Measurements from ENCODE around the gene PPP2R2D. TPM values are rescaled to one million over a fixed set of nuclear protein-coding genes. Genes with fewer than 3 reads are reported as not detected.
A peak's percentile ranks its signal among the peaks of the same experiment; 100 is the strongest.

The PPP2R2D gene
- polyA plus RNA-seq, 1 donor = 36.4 TPM

DNA sequence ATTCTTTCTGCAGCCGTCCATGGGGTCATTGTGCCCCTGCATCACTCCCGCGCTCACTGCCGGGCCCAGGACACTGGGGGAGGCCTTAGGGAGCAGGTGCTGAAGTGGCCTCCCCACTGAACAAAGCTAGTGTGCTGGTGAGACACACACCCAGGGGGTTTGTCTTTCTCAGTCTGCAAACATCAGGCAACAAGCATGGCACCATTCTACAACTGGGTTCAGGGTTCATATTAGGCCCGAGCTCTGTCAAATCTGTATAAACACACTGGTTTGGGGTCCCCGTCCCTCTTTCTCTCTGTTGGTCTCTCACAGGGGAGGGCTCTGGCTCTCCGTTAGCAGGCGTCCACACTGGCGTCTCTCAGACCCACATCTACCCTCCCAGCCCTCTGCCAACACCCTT, 11.1 kb upstream of the PPP2R2D start:
- peaks cover 12% of the 10 kb centered on the region for H3K27me3 ChIP-seq (ENCODE audit: control insufficient read depth, insufficient read depth, low read length)
- no CpG with 5 or more reads among the region's 9 CpGs for WGBS (ENCODE audit: insufficient coverage, low lambda C conversion rate)
- no peak overlapping the region for H3K4me3 ChIP-seq (ENCODE audit: low read length)
- no peaks in the 10 kb centered on the region for H3K4me1 ChIP-seq (ENCODE audit: control insufficient read depth, insufficient read depth, low read length)
- H3K9me3 ChIP-seq (ENCODE audit: control insufficient read depth, low read depth, low read length) = no peaks in the 10 kb centered on the region
- no peak overlapping the region for H3K27ac ChIP-seq (ENCODE audit: low read length)
- no peak for DNase-seq
- no peaks in the 10 kb centered on the region for H3K36me3 ChIP-seq (ENCODE audit: control insufficient read depth, insufficient read depth, low read length)

DNA sequence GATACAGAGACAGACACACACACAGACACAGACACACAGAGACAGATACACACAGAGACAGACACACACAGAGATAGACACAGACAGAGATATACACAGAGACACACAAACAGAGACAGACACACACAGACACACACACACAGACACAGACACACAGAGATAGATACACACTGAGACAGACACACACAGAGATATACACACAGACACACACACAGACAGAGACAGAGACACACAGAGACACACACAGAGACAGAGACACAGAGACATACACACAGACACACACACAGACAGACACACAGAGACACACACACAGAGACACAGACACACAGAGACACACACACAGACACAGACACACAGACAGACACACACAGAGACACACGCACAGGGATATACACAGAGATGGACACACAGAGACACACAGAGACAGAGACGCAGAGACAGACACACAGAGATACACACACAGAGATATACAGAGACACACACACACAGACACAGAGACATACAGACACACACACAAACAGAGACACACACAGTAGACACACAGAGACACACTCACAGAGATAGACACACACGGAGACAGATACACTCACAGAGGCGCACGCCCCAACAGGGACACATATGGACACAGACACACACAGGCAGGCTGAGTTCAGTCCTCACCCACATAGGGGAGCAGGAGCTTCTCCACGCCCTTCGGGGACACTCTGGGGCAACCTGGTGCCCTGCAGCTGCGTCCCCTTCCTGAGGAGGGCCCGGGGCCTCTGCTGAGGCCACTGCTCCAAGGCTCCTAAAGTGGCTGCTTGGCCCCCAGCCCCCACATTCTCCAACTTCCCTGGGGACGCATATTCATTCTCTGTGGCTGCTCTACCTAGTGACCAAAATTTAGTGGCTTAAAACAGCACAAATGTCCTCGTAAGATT, 10.3 kb upstream of the PPP2R2D start:
- peaks cover 15% of the 10 kb centered on the region for H3K27me3 ChIP-seq (ENCODE audit: control insufficient read depth, insufficient read depth, low read length)
- no peaks in the 10 kb centered on the region for H3K36me3 ChIP-seq (ENCODE audit: control insufficient read depth, insufficient read depth, low read length)
- no CpG with 5 or more reads among the region's 11 CpGs for WGBS (ENCODE audit: insufficient coverage, low lambda C conversion rate)

GRCh38 chr10:131891196-131891928, 9.4 kb upstream of the PPP2R2D start:
- WGBS (ENCODE audit: insufficient coverage, low lambda C conversion rate) = no CpG with 5 or more reads among the region's 24 CpGs
- no peak overlapping the region for H3K27ac ChIP-seq (ENCODE audit: low read length)
- no peak overlapping the region for H3K4me3 ChIP-seq (ENCODE audit: low read length)
- H3K27me3 ChIP-seq (ENCODE audit: control insufficient read depth, insufficient read depth, low read length) = peaks cover 15% of the 10 kb centered on the region
- H3K4me1 ChIP-seq (ENCODE audit: control insufficient read depth, insufficient read depth, low read length) = no peaks in the 10 kb centered on the region
- no peaks in the 10 kb centered on the region for H3K9me3 ChIP-seq (ENCODE audit: control insufficient read depth, low read depth, low read length)
- no peaks in the 10 kb centered on the region for H3K36me3 ChIP-seq (ENCODE audit: control insufficient read depth, insufficient read depth, low read length)
- DNase-seq = peak in 1 of 2 donors; percentile 49

More for the DNA sequence above, 10.3 kb upstream of the PPP2R2D start:
- H3K9me3 ChIP-seq (ENCODE audit: control insufficient read depth, low read depth, low read length) = no peaks in the 10 kb centered on the region
- H3K4me3 ChIP-seq (ENCODE audit: low read length) = no peak overlapping the region
- no peak overlapping the region for H3K27ac ChIP-seq (ENCODE audit: low read length)
- DNase-seq = no peak
- no peaks in the 10 kb centered on the region for H3K4me1 ChIP-seq (ENCODE audit: control insufficient read depth, insufficient read depth, low read length)

- no CpG with 5 or more reads among the region's 28 CpGs for WGBS (ENCODE audit: insufficient coverage, low lambda C conversion rate)
- Histone ChIP-seq H3K36me3 (ENCODE audit: control insufficient read depth, insufficient read depth, low read length) (no peaks in the 10 kb centered on the region), H3K27me3 (ENCODE audit: control insufficient read depth, insufficient read depth, low read length) (peaks cover 15% of the 10 kb centered on the region), H3K27ac (ENCODE audit: low read length) (no peak overlapping the region), H3K4me3 (ENCODE audit: low read length) (no peak overlapping the region), H3K4me1 (ENCODE audit: control insufficient read depth, insufficient read depth, low read length) (no peaks in the 10 kb centered on the region), H3K9me3 (ENCODE audit: control insufficient read depth, low read depth, low read length) (no peaks in the 10 kb centered on the region)
- DNase-seq = no peak
Observed at GRCh38 chr10:131891929-131892805, 8.6 kb upstream of the PPP2R2D start.

DNA sequence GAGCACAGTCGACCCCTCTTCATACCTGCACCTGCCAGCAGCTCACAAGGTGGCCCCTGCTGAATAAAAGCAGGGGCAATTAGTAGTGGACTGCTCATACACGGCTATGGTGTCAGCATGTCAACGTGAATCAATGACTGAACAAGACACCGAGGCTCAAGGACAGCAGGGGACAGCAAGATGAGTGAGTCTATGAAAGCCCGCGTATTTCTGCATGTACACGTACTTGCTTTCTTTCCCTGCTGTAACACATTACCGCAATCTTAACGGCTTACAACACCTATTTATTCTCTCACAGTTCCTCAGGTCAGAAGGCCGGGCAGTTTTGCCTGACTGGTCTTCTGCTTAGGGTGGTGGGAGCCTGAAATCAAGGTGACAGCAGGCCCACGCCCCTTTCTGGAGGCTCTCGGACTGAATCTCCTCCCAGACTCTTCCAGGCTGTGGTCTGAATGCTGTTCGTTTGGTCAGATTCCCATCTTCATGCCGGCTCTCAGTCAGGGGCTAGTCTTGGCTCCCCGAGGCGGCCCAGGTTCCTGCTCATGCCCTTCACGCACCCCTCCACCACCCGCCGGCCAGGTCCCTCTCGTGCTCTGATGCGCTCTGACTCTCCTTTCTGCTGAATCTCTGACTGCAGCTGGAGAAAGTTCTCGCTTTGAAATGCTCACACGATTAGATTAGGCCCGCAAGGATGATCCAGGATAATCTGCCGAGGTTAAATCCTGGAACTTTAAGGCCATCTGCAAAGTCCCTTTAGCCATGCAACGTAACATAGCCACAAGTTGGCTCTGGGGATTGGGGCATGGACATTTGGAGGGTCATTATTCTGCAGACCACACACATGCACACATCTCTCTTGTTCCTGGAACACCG, 7.8 kb upstream of the PPP2R2D start:
- DNase-seq = no peak
- H3K27me3 ChIP-seq (ENCODE audit: control insufficient read depth, insufficient read depth, low read length) = peaks cover 15% of the 10 kb centered on the region
- 83% methylated on average over 1 of the region's 27 CpGs for WGBS (ENCODE audit: insufficient coverage, low lambda C conversion rate)
- no peaks in the 10 kb centered on the region for H3K9me3 ChIP-seq (ENCODE audit: control insufficient read depth, low read depth, low read length)
- H3K27ac ChIP-seq (ENCODE audit: low read length) = no peak overlapping the region
- no peaks in the 10 kb centered on the region for H3K36me3 ChIP-seq (ENCODE audit: control insufficient read depth, insufficient read depth, low read length)
- H3K4me1 ChIP-seq (ENCODE audit: control insufficient read depth, insufficient read depth, low read length) = no peaks in the 10 kb centered on the region
- H3K4me3 ChIP-seq (ENCODE audit: low read length) = no peak overlapping the region

DNA sequence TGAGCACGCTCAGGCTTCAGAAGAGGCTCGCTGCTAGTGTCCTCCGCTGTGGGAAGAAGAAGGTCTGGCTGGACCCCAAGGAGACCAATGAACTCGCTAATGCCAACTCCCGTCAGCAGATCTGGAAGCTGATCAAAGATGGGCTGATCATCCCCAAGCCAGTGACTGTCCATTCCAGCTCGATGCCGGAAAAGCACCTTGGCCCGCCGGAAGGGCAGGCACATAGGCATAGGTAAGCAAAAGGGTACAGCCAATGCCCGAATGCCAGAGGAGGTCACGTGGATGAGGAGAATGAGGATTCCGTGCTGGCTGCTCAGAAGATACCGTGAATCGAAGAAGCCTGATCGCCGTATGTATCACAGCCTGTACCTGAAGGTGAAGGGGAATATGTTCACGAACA, 5.7 kb upstream of the PPP2R2D start:
- Histone ChIP-seq H3K27ac (ENCODE audit: low read length) (no peak overlapping the region), H3K36me3 (ENCODE audit: control insufficient read depth, insufficient read depth, low read length) (no peaks in the 10 kb centered on the region), H3K4me3 (ENCODE audit: low read length) (no peak overlapping the region), H3K27me3 (ENCODE audit: control insufficient read depth, insufficient read depth, low read length) (peaks cover 25% of the 10 kb centered on the region), H3K4me1 (ENCODE audit: control insufficient read depth, insufficient read depth, low read length) (no peaks in the 10 kb centered on the region), H3K9me3 (ENCODE audit: control insufficient read depth, low read depth, low read length) (no peaks in the 10 kb centered on the region)
- 100% methylated on average over 1 of the region's 17 CpGs for WGBS (ENCODE audit: insufficient coverage, low lambda C conversion rate)
- DNase-seq = no peak

- H3K4me3 ChIP-seq (ENCODE audit: low read length) = no peak overlapping the region
- H3K36me3 ChIP-seq (ENCODE audit: control insufficient read depth, insufficient read depth, low read length) = no peaks in the 10 kb centered on the region
- H3K9me3 ChIP-seq (ENCODE audit: control insufficient read depth, low read depth, low read length) = no peaks in the 10 kb centered on the region
- no peak overlapping the region for H3K27ac ChIP-seq (ENCODE audit: low read length)
- H3K4me1 ChIP-seq (ENCODE audit: control insufficient read depth, insufficient read depth, low read length) = no peaks in the 10 kb centered on the region
- H3K27me3 ChIP-seq (ENCODE audit: control insufficient read depth, insufficient read depth, low read length) = peaks cover 25% of the 10 kb centered on the region
- no peak for DNase-seq
- 96% methylated on average over 5 of the region's 9 CpGs for WGBS (ENCODE audit: insufficient coverage, low lambda C conversion rate)
Observed at GRCh38 chr10:131896403-131896802, 4.4 kb upstream of the PPP2R2D start.

DNA sequence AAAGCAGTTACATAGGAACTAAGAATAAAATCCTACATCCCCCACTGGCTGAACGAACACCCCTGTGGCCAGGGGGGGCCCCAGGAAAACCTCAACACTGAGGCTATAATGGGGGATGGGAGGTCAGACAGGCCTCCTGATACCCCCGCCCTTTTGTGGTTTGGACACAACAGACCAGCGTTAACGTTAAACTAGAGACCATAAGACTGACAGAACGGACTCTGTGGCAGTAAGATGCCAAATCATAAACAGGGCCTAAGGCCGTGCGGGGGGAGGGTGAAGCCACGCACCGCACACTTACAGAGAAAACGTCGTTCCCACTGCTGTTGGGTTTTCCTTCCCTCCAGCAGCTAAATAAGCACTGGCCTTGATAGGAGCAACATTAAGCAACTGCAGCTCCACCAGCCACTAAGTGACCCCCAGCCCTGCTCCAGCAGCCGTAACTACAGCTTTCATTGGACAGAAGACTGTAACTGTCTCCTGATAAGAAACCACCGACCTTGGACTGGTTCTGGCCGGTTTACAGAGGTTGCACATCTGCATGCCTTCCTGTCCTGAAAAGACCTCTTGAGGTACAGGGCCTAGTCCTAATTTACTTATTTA, 3.4 kb upstream of the PPP2R2D start:
- peak in 1 of 2 donors; percentile 31 for DNase-seq

DNA sequence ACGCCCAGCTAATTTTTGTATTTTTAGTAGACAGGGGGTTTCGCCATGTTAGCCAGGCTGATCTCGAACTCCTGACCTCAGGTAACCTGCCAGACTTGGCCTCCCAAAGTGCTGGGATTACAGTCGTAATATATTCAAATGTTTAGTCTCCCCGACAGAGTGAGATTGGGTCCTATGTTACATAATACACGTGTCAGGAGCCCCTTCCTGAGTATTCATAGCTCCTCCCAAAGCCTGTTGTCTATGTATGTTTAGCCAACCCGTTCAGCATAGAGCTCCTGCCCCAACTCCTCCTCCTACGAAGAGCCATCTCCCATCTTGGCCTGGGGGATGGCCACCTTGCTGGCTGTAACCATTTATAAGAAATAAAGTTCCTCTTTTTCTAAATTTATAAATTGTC, 2.7 kb upstream of the PPP2R2D start:
- WGBS (ENCODE audit: insufficient coverage, low lambda C conversion rate) = no CpG with 5 or more reads among the region's 8 CpGs
- H3K4me1 ChIP-seq (ENCODE audit: control insufficient read depth, insufficient read depth, low read length) = peaks cover 7% of the 10 kb centered on the region
- no peaks in the 10 kb centered on the region for H3K9me3 ChIP-seq (ENCODE audit: control insufficient read depth, low read depth, low read length)
- no peak overlapping the region for H3K4me3 ChIP-seq (ENCODE audit: low read length)
- no peak overlapping the region for H3K27ac ChIP-seq (ENCODE audit: low read length)
- peaks cover 3% of the 10 kb centered on the region for H3K36me3 ChIP-seq (ENCODE audit: control insufficient read depth, insufficient read depth, low read length)
- H3K27me3 ChIP-seq (ENCODE audit: control insufficient read depth, insufficient read depth, low read length) = peaks cover 18% of the 10 kb centered on the region
- no peak for DNase-seq

More for the DNA sequence above, 3.4 kb upstream of the PPP2R2D start:
- H3K4me1 ChIP-seq (ENCODE audit: control insufficient read depth, insufficient read depth, low read length) = peaks cover under 1% of the 10 kb centered on the region
- H3K27me3 ChIP-seq (ENCODE audit: control insufficient read depth, insufficient read depth, low read length) = peaks cover 18% of the 10 kb centered on the region
- H3K36me3 ChIP-seq (ENCODE audit: control insufficient read depth, insufficient read depth, low read length) = no peaks in the 10 kb centered on the region
- H3K27ac ChIP-seq (ENCODE audit: low read length) = no peak overlapping the region
- WGBS (ENCODE audit: insufficient coverage, low lambda C conversion rate) = no CpG with 5 or more reads among the region's 14 CpGs
- no peaks in the 10 kb centered on the region for H3K9me3 ChIP-seq (ENCODE audit: control insufficient read depth, low read depth, low read length)
- H3K4me3 ChIP-seq (ENCODE audit: low read length) = no peak overlapping the region
